Loucy (cell line): Measurements from ENCODE around the gene CFAP70.

ENCODE experiments used
- CTCF ChIP-seq: fragments of 200-600 bp; sonication (generic); conservative IDR thresholded peaks from 2 replicates; pipeline ENCODE4 v1.5.1; 2014; ENCODE audit warnings: mild to moderate bottlenecking, antibody characterized with exemption, low read length
- EZH2phosphoT487 ChIP-seq: fragments of 200-600 bp; IDR thresholded peaks from 2 replicates; pipeline ENCODE4 v1.6.1; 2018; ENCODE audit warnings: antibody characterized with exemption, mild to moderate bottlenecking, moderate library complexity, borderline replicate concordance

- TF ChIP-seq CTCF = no peak
- no peak for TF ChIP-seq EZH2phosphoT487
Measured at GRCh38 chr10:73233883-73234282, 124.8 kb downstream of the CFAP70 start.
